Stimulated activated CD8-positive, alpha-beta memory T cell treated with anti-CD3 and anti-CD28 coated beads, Interleukin-4, amount 100 ng/mL, for 48 hours (primary cell): Measurements from ENCODE around the gene RSPRY1.
"Not testable (repeated sequence)": the region's sequence is repeated elsewhere in the genome, so short reads cannot be mapped to it uniquely, and the experiment has no call there.

Experiments
- DNase-seq: peaks from one replicate; pipeline ENCODE4 v3.0.0-alpha.2; 2020

Gene RSPRY1

DNA sequence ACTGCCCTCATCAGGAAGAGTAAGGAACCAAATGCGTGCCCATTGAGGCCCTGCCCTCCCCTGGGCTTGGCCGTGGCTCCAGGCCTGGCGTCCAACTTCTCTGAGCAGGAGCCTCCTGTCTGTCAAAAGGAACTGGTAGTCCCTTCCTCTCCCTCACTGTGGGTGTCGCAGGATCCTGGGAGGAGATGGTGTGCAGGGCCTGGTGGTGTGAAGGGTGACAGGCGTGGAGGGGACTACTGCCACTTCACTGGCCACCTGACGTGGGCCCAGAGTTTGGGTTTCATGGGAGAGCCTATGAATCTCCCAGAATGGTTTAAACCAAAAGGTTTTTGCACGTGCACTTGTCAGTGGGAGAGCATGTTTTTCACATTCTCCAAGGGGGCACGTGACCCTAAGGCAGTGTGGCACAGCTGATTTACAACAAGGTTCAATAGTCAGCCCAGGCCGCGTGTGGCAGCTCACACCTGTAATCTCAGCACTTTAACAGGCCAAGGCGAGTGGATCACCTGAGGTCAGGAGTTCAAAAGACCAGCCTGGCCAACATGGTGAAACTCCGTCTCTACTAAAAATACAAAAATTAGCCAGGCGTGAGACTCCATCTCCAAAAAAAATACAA, 71.4 kb downstream of the RSPRY1 start:
- no peak for DNase-seq

DNA sequence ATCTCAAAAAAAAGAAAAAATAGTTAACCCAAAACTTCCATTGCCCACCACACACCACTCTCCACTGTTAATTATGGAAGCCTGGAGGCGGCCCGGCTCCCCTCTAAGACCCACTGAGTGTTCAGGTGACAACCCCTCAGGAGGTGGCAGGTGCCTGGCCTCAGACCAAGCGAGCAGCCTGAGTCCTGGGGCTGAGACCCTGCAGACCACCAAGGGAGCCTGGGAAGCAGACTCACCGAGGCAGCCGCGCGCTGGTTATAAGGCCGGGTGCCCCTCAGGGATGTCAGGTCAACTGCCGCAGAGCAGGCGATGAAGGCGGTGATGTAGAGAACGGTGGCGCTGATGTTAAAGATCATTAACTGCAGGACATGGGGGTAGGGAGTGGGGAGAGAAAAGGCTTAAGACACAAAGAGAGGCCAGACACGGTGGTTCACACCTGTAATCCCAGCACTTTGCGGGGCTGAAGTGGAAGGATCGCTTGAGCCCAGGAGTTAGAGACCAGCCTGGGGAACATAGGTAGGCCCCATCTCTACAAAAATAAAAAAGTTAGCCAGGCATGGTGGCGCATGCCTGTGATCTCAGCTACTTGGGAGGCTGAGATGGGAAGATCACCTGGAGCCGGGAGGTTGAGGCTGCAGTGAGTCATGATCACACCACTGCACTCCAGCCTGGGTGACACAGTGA, 72.2 kb downstream of the RSPRY1 start:
- DNase-seq, result no peak

DNA sequence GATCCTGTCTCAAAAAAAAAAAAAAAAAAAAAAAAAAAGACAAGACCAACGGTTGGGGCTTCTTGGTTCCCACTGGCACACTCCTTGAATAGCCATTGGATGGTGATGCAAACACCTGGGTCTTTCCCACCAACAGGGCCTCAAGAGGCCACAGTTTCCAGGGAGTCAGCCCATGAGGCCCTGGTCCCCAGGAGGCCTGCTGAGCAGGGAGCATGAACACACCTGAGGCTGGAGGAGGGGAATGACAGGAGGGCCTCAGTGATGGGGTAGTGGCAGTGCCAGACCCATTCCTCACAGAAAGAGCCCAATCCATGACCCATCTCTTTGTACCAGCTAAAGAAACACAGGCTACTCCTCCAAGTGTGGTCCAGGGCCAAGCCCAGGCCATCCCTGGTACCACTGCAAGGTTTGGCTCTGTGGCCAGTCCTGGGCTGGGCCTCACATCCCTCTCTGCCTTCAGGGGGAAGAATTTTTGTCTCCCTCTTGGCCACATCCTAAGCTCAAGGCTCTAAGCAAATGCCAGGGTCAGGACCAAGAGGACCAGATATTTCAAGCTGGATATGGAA, 72.9 kb downstream of the RSPRY1 start:
- DNase-seq, result no peak

DNA sequence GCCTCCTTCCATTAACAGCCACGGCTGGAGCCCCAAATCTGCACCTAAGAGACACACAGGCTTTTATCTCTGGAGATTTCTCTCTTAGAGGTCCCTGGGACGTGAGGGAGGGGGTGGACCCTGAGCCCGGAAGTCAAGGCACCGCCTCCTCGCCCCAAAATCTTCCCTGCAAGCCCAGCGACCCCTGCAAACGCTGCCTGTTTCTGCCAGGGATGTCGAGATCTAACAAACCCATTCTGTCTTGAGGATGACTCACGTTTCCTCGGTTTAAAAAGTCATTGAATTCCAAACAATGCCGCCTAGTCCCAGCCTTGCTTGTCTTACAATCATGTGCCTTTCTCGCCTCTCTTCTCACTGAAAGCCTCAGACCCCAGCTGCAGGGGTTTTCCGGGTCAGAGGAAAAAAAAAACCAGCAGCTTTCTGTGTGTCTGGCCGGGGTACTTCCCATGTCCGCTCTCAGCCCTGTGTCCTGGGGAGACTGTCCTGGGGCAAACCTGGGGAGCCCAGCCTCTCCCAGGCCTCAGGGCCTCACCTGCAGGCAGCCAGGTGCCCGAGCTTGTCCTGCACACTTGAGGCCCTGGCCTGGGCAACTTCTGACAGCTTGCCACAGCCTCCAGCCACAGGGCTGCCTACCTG, 74.3 kb downstream of the RSPRY1 start:
- peak; percentile 38 for DNase-seq

DNA sequence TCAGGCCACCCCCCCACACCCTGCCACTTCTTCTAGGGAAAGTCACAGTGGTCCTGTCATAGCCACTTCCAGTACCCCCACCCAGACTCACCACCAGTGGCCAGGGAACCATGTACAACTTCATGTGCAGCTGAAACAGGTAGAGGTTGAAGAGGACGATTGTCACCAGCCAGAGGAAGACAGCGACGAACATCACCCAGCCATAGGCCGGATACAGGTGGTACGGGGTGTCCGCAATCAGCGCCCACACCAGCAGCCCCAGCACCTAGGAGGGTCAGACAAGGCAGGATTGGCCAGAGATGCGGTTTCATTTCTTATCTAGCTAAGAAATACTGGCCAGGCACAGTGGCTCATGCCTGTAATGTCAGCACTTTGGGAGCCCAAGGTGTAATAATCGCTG, 75.7 kb downstream of the RSPRY1 start:
- DNase-seq, result no peak

DNA sequence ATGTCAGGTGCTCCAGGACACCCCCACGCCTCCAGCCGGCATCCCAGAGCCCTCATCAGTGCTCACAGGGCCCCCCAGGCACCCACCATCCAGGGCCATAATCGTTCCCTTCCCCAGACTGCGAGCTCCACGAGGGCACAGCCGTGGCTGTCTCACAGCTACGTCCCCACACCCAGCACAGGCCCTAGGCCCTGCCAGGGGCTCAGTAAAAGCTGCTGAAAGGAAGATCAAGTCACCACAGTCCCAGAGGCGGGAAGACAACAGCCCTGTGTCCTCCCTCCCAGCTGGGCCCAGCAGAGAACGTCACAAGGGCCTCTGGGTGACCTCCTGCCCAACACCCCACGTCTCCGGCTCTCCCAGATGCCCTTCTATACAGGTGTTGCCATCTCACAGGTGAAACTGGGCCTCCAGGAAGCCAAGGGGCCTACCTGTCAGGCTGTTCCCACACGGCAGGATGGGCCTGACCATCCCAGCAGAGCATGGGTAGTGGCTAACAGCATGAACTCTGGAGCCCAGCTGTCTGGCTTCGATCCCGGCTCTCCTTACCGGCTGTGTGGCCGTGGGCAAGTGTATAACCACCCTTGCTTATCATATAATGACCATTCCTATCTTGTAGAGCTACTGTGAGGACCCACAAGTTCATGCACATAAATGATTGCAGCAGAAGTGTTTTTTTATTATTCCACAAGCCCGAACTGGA, 76.9 kb downstream of the RSPRY1 start:
- DNase-seq, result no peak

DNA sequence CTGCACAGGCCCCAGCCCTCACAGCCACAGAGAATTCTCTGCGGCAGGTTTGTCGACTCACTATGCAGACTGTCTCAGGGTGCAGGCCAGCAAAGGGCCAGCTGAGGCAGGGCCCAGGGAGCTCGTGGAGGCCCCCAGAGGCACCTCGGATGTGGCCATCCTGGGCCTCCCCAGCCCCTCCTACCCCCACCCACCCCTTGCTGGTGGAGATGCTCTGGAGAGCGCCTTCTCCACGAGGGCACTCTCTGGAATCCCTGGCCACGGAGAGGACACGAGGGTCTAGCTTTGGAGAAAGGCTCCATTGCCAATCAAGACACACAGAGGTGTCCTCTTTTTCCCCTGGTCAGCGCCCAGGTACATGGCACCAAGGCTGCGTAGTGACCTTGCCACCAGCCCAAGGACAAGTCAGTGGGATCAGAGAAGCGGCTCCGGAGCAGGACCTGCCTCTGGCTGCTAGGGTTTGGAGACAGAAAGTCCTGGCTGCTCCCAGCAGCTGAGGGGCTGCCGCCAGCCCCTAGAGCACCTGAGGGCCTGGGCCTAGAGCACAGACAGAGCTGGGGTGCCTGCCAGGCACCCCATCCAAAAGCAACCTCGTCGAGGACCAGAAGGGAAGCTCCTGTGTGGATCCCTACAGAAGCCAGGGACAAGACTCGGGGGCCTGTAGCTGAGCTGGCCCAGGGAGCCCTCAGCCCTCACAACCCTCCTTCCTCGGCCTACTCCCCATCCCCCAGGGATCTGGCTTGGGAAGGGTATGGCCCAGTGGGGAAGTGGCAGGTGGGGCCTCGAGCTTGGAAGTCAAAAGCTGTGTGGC, 77.6 kb downstream of the RSPRY1 start:
- no peak for DNase-seq

DNA sequence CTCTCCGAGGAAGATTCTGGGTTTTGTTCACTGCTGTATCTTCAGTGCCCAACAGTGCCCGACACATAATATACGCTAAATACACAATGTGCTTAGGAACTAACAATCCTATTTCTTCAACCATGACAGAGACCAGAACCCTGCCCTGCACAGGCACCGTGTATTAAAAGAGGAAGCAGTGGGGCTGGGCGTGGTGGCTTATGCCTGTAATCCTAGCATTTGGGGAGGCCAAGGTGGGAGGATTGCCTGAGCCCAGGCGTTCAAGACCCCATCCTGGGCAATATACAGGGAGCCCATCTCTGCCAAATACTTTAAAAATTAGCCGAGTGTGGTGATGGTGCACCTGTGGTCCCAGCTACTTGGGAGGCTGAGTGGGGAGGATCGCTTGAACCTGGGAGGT, 78.3 kb downstream of the RSPRY1 start:
- DNase-seq, result no peak

DNA sequence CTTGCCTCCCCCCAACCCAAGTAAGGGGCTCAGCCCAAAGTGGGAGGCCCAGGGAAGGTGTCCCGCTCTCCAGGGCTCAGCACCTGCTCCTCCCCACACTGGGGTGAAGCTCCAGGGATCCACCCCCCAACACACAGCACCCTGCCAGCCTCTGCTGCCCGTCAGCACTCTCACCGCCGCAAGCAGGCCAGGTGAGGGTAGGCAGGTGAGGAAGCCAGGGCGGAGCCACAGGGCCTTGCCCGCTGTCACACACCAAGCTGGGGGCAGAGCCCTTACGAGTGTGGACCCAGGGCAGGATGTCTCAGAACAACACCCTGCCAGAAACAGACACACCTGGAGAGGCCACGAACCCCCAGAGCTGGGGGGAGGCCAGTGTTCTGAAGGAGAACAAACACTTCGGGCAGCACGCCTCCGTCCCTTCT, 78.8 kb downstream of the RSPRY1 start:
- no peak for DNase-seq

DNA sequence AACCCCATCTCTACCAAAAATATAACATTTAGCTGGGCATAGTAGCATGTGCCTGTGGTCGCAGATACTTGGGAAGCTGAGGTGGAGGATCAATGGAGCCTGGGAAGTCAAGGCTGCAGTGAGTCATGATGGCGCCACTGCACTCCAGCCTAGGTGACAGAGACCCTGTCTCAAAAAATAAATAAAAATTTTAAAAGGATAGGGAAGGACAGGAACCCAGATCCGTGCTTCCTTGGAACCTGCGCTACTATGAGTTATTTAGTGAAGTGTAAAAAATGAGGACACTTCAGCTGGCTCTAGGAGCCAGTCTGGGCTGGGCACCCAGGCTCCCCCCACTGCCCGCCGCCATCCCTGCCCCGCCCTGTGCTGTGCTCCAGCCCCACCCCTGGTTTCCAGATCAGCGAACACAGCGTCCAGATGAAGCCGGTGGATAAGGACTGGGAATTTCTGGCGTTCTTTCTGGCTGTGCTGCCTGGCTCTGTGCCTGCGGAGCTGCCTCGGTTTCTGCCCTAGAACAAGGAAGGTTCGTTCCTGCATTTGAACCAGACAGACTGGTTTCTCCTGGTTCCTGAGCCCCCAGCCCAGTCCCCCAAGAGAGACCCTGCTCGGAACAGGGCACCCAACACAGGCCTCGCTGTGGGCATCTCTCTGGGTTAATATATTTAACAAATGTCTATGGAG, 79.9 kb downstream of the RSPRY1 start:
- no peak for DNase-seq

DNA sequence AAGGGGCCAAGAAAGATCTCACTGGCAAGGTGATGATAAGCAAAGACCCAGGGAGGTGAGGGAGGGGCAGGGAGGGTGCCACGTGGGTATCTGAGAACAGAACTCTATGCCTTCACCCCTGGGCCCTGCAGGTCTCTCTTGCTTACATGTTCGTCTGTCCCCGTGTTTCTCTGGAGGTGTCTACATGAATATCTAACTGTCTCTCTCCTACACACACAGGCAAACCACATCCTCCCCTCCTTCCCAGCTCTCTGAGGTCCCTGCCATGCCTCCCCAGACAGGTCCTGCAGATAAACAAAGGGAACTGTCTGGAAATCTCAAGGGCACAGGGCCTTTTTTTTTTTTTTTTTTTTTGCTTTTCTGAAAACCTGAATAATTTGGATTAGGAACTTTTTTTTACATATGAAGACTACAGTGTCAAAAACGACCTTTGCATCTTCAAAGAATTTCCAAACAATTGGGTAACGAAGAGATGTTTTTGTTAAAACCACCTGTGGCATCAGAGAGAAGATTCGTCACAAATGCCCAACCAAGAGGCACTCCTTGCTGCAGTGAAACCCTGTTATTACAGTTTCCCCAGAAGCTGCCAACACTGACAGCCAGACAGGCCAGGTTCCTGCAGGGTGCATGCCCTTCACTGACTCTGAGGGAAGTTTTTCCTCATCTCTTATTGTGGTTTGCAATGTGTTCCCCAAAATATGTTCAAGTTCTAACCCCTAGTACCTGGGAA, 80.6 kb downstream of the RSPRY1 start:
- DNase-seq, result no peak

DNA sequence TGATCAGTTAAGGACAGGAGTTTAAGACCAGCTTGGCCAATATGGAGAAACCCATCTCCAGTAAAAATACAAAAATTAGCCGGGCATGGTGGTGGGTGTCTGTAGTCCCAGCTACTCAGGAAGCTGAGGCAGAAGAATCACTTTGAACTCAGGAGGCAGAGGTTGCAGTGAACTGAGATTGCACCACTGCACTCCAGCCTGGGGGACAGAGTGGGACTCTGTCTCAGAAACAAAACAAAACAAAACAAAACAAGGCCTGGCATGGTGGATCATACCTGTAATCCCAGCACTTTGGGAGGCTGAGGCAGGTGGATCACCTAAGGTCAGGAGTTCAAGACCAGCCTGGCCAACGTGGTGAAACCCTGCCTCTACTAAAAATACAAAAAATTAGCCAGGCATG, 81.2 kb downstream of the RSPRY1 start:
- not testable (repeated sequence) for DNase-seq

DNA sequence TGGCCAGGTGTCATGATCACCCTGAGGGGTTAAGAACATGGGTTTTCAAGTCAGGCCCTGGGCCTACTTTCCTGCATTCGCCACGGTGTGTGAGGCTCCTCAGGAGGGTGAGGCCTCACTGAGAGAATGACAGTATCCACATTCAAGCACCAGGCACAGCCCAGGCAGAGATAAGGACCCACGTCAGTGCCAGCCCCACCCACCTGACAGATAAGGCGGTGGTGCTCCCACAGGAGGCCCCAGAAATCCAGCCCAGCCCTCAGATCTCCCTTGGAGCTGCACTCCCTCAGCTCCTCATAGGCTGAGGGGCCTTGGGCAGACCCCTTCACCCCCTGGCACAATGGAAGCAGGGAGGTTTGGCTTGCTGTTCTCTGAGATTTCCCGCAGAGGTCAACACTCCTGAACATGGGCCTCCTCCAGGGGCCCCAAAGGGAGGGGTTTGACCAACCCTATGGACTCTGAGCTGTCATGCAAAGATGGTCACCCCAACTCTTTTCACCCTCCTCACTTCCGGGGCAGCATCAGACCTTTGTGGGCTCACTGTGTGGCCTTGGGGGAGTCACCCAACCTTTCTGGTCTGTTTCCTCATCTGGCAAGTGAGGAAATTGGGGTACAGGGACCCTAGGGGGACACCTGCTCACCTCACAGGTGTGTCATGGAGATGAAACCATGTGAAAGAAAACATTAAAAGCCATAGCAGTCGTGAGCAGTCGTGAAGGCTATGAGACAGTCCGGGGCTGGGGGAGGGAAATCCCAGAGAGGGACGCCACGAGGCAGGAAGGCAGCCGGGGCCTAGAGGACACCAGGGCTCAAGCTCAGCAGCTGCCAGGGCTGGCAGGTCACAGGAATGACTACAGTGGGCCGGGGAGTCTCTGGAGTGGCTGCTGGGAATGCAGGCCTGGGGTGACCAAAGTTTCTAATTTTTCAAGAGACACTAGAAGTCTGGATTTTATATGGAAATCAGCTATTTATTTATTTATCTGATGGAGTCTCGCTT, 83.0 kb downstream of the RSPRY1 start:
- DNase-seq, result no peak

DNA sequence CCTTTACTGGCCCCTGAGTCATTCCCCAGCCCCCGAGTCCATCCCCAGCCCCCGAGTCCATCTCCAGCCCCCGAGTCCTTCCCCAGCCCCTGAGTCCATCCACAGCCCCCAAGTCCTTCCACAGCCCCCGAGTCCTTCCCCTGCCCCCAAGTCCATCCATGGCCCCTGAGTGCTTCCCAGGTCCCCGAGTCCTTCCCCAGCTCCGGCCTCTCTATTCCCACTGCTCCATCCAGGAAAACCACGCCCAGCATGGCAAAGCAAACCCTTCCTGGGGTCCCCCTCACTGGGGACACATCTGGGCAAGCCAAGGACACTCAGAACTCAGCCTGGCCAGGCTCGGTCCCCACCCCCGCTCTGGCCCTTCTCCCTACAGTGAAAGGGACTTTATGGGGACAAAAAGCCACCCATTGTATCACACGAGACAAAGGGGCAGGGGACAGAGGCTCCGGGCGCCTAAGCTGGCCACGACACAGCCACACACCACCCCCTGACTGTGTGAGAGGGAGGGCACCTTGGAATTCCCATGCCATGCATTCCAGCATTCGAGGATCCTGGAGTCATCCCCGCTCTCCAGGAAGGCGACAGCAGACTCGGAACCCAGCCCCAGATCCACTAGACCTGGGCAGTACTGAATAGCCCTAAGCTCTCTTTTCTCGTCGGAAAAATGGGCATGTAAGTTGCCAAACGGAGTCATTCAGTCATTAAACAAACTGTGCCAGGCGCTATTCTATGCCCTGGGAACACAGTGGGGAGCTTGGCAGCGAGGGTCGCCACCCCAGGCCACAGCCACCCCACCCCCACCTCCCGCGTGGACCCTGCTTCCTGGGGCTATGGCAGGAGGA, 84.3 kb downstream of the RSPRY1 start:
- DNase-seq, result no peak

DNA sequence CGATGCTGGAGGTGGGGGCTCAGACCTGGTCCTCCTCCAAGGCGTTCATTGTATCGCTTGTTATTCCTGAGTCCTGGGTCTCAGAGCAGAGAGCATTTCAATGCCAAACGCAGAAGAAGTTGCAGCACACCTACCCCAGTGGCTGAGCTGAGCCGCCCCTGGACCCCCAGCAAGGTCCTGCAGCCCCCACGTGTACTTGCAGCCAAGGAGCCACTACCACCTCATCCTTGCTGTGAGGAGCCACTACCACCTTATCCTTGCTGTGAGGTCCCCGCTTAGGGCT, 84.9 kb downstream of the RSPRY1 start:
- no peak for DNase-seq

DNA sequence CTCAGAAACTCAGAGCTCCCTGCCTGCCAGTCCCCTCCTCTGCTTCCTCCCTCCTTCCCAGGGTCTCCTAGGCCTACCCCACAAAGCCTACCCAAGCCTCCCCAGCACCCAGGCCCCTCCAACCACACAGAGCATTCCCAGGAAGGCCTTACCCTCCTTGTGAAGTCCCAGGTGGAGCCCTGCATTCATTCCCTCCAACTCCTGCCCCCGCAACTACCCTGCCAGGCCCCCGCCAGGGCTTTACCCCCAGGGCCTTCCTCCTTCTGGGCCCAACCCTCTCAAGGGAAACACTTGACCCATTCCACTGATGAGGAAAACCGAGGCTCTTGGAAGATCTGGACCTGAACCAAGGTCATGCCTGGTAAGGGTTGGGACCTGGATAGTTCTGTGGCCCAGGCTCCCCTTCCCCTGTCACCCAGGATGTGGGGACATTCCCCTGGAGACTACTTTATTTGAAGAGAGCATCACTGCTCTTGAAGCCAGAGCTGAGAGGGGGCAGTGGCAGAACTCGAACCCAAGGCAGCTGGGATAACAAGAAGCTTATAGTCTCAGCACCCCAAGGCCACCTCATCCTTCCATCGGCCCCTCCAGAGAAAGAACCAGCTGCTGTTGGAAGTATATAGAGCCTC, 85.9 kb downstream of the RSPRY1 start:
- DNase-seq, result no peak

DNA sequence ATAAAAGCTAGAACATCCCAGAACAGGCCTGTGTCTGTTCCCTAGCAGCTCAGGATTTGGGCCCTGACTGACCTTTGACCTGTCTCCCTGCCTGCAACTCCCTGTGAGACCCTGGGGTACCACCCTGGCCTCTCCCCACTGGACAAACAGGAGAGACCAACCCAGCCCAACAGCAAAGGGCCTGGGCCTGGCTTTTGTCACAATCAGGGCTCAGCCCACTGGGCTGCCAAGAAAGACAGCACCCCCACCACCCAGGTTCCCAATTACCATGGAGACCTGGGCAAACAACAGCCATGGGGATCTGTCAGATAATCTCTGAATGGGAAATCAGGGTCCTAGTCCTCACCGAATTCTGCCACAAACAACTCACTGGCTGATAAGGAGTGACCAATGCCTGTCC, 87.2 kb downstream of the RSPRY1 start:
- no peak for DNase-seq

DNA sequence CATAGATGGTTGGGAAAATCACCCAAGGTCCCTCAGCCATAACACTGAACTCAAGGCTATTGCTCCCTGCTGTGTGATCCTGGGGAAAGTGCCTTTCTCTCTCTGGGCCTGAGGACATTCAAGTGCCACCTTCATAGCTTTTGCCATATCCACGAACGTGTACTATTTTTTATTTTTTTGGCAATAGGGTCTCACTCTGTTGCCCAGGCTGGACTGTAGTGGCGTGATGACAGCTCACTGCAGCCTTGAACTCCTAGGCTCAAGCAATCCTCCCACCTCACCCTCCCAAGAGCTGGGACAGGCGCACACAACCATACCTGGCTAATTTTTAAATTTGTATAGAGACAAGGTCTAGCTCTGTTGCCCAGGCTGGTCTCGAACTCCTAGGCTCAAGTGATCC, 87.7 kb downstream of the RSPRY1 start:
- no peak for DNase-seq

DNA sequence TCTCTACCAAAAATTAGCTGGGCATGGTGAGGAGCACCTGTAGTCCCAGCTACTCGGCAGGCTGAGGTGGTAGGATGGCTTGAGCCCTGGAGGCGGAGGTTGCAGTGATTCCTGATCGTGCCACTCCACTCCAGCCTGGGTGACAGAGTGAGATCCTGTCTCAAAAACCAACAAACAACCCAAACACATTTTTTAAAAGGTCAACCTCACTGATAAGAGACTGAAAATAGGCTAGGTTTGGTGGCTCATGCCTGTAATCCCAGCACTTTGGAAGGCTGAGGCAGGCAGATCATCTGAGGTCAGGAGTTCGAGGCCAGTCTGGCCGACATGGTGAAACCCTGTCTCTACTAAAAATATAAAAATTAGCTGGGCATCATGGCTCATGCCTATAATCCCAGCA, 89.8 kb downstream of the RSPRY1 start:
- not testable (repeated sequence) for DNase-seq
